Measurements from ENCODE around the gene RBFOX2.
"Not testable (repeated sequence)": the region's sequence is repeated elsewhere in the genome, so short reads cannot be mapped to it uniquely, and the experiment has no call there.

The RBFOX2 gene

GRCh38 chr22:36027579-36027934 is 1.1 kb downstream of the RBFOX2 start:
- peaks cover 0 to 3% (median 0%) of the 10 kb centered on the region in 3 donors for H3K36me3 ChIP-seq
- H3K4me3 ChIP-seq = peak overlapping the region; percentile 62 to 80
- H3K9me3 ChIP-seq = no peaks in the 10 kb centered on the region
- intact Hi-C loops (cut with DNase I; ENCODE audit: low total_unique reads) = no loop called here
- peak in 1 of 2 donors; percentile 23 for DNase-seq
- no peaks in the 10 kb centered on the region for H3K27me3 ChIP-seq
- peak overlapping the region; percentile 88 to 92 for H3K27ac ChIP-seq
- TF ChIP-seq CTCF (IDR thresholded peaks at IDR 0.05) = no peak
- peaks cover 0 to 30% (median 15%) of the 10 kb centered on the region in 4 donors for H3K4me1 ChIP-seq

GRCh38 chr22:36026741-36027140 is 1.9 kb downstream of the RBFOX2 start:
- Histone ChIP-seq H3K27ac (peak overlapping the region; percentile 88 to 92), H3K4me1 (peaks cover 0 to 38% (median 17%) of the 10 kb centered on the region in 4 donors)

DNA sequence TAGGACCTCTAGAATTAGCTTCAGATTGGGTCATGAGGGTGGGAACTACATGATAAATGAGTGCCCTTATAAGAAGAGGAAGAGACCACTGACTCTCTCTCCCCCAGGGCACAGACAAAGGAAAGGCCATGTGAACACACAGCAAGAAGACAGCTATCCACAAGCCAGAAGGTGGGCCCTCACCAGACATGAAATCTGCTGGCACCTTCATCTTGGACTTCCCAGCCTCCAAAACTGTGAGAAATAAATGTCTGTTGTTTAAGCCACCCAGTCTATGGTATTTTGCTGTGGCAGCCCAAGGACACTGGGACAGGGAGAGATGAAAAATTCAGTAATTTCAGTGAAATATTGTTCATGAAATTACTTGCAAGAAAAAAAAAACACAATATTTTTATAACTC is 5.9 kb downstream of the RBFOX2 start:
- Histone ChIP-seq H3K9me3 (no peaks in the 10 kb centered on the region), H3K27ac (peak overlapping the region; percentile 29 to 56), H3K36me3 (peaks cover 0 to 3% (median 0%) of the 10 kb centered on the region in 3 donors), H3K4me3 (no peak overlapping the region), H3K27me3 (no peaks in the 10 kb centered on the region), H3K4me1 (peaks cover 0 to 37% (median 22%) of the 10 kb centered on the region in 4 donors)
- no peak for TF ChIP-seq CTCF (IDR thresholded peaks at IDR 0.05)
- no peak for DNase-seq
- intact Hi-C loops (cut with DNase I; ENCODE audit: low total_unique reads) = no loop called here

More at GRCh38 chr22:36026741-36027140, 1.9 kb downstream of the RBFOX2 start:
- no peaks in the 10 kb centered on the region for H3K9me3 ChIP-seq
- DNase-seq = no peak
- peaks cover 0 to 3% (median 0%) of the 10 kb centered on the region in 3 donors for H3K36me3 ChIP-seq
- intact Hi-C loops (cut with DNase I; ENCODE audit: low total_unique reads) = no loop called here
- no peak for TF ChIP-seq CTCF (IDR thresholded peaks at IDR 0.05)
- peak overlapping the region; percentile 62 to 80 for H3K4me3 ChIP-seq
- H3K27me3 ChIP-seq = no peaks in the 10 kb centered on the region

DNA sequence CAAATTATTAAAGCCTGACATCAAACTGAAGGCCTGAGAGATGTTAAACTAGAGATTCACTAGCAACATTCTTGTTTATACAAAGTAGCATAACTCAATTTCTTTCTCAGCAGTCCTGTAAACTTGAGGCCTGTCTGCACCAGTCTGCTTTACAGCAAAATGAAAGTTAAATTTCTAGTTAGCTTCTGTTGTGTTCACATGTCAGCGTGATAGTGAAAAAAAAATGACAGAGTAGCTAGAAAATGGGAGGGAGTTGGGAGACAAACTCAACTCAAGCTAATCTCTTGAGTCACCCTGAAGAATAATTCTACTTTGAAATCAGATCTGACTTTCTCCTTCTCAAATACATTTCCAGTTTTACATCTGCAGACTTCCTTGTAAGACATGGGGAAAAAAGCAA is 6.5 kb downstream of the RBFOX2 start:
- peak overlapping the region; percentile 29 to 56 for H3K27ac ChIP-seq
- H3K4me3 ChIP-seq = no peak overlapping the region
- peaks cover 0 to 39% (median 24%) of the 10 kb centered on the region in 4 donors for H3K4me1 ChIP-seq
- no peaks in the 10 kb centered on the region for H3K27me3 ChIP-seq
- no peak for TF ChIP-seq CTCF (IDR thresholded peaks at IDR 0.05)
- H3K9me3 ChIP-seq = no peaks in the 10 kb centered on the region
- peaks cover 0 to 3% (median 0%) of the 10 kb centered on the region in 3 donors for H3K36me3 ChIP-seq
- no peak for DNase-seq
- intact Hi-C loops (cut with DNase I; ENCODE audit: low total_unique reads) = no loop called here

- no peak for TF ChIP-seq CTCF (IDR thresholded peaks at IDR 0.05)
- H3K27ac ChIP-seq = peak overlapping the region; percentile 29 to 56
- H3K9me3 ChIP-seq = no peaks in the 10 kb centered on the region
- intact Hi-C loops (cut with DNase I; ENCODE audit: low total_unique reads) = no loop called here
- H3K4me1 ChIP-seq = peaks cover 0 to 38% (median 22%) of the 10 kb centered on the region in 4 donors
- H3K36me3 ChIP-seq = peaks cover 0 to 3% (median 0%) of the 10 kb centered on the region in 3 donors
- H3K27me3 ChIP-seq = no peaks in the 10 kb centered on the region
- H3K4me3 ChIP-seq = no peak overlapping the region
- DNase-seq = no peak
Observed at GRCh38 chr22:36021606-36022153, 6.9 kb downstream of the RBFOX2 start.

DNA sequence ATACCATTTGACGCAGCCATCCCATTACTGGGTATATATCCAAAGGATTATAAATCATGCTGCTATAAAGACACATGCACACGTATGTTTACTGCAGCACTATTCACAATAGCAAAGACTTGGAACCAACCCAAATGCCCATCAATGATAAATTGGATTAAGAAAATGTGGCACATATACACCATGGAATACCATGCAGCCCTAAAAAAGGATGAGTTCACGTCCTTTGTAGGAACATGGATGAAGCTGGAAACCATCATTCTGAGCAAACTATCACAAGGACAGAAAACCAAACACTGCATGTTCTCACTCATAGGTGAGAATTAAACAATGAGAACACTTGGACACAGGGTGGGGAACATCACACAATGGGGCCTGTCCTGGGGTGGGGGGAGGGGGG is 7.8 kb downstream of the RBFOX2 start:
- H3K9me3 ChIP-seq; H3K36me3 ChIP-seq; H3K27ac ChIP-seq; H3K4me3 ChIP-seq; intact Hi-C loops (cut with DNase I; ENCODE audit: low total_unique reads); H3K27me3 ChIP-seq; DNase-seq: not testable (repeated sequence)
- H3K4me1 ChIP-seq = peaks cover 0 to 38% (median 22%) of the 10 kb centered on the region in 4 donors
